GM21717 (cell line): ENCODE results near the gene SNX25.
"Not testable (repeated sequence)": the region's sequence is repeated elsewhere in the genome, so short reads cannot be mapped to it uniquely, and the experiment has no call there.

Experiments
- ATAC-seq: cut with Tn5 transposase; IDR thresholded peaks from one replicate; pipeline ENCODE4 v1.9.1; 2021; ENCODE audit warnings: mild to moderate bottlenecking, moderate library complexity; ENCODE audit not compliant: unreplicated experiment

The SNX25 gene

DNA sequence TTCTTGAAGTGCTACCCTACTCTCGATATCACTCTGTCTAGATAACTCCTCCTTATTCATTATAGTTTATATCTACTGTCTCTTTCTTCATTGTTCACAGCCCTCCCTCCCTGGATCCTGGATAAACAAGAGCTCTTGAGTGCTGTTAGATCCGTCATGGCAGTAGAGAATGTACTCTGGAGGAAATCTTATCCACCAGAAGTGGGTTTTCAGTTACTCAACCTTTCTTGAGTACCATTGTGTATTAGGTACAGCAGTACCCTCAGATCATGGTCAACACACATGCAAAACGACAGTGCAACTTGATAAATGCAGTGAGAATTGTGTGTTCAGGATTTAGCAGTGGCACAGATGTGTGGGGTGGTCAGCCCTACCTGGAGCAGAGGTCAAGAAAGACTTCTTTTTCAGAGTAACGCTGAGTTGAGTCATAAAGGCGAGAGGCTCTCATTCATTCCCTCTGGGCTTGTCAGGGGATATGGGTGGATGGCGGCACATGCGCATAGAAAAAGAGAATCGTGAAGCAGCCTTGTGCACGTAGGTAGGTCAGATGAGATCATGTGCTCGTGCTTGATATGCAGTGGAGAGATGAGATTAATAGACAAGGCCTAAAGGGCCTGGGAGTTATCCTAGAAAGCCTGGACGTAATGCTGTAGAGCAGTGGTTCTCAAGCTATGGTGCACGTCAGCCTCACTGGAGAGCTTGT lies 89.5 kb downstream of the SNX25 start:
- ATAC-seq: no peak

- no peak for ATAC-seq
These were observed 95.1 kb downstream of the SNX25 start for GRCh38 chr4:185304541-185304940.

- peak; percentile 42 for ATAC-seq
These were observed 95.7 kb downstream of the SNX25 start for GRCh38 chr4:185304944-185305690.

- no peak for ATAC-seq
These were observed 96.6 kb downstream of the SNX25 start for GRCh38 chr4:185305979-185306442.

DNA sequence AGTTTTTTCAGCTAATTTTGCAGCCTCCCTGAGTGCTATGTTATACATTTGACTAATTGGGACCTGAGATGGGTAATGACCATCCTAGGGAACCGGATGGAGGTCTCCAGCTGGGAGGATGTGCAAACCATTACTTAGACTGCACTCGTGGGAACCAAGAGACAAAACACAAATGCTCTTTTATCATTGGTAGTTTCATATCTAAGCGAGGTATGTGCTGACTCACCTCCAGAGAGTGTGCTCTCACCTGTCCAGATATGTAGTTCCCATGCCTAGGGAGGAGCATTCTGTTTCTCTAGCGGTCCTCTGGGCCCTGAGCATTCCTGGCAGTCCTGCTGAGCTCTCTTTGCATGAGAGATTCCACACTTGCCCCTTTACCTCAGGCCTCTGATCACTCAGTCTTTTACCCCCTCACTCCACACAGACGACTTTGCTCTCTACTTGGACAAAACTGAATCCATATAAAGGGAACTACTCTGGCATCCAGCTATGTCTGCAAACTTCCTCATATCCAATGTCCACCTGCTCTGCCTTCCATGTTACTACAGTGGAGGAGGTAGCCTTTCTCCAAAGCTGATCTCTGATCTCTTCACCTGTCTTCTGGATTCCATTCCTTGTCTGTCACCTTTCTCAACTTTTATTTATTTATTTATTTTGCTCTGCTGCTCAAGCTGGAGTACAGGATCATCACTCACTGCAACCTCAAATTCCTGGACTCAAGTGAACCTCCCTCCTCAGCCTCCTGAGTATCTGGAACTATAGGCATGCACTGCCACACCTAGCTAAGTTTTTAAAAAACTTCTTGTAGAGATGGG lies 97.9 kb downstream of the SNX25 start:
- ATAC-seq: peak; percentile 78

DNA sequence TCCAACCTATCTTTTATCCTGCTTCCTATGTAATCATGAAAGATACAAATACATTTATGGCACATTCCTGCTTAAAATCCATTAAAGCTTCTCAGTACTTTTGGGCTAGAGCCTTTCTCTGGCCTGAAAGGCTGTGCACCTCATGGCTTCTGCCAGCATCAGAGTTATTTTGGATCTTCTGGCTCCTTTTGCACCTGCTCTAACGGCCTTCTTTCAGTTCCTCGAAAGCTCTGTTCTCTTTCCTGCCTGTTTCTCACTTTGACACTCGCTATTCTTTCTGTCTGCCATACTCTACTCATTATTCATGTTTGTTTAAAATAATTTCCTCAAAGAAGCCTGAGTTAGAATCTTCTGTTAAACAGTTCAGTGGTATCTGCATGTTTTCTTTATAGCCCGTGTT lies 100.4 kb downstream of the SNX25 start:
- peak; percentile 58 for ATAC-seq

- ATAC-seq: peak; percentile 34
These were observed 101.9 kb downstream of the SNX25 start for GRCh38 chr4:185311113-185311888.

- ATAC-seq: no peak
These were observed 103.3 kb downstream of the SNX25 start for GRCh38 chr4:185312699-185313098.

DNA sequence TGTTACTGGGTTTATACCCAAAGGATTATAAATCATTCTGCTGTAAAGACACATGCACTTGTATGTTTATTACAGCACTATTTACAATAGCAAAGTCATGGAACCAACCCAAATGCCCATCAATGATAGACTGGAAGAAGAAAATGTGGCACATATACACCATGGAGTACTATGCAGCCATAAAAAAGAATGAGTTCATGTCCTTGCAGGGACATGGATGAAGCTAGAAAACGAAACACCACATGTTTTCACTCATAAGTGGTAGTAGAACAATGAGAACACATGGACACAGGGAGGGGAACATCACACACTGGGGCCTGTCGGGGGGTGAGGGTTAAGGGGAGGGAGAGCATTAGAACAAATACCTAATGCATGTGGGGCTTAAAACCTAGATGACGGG lies 108.1 kb downstream of the SNX25 start:
- ATAC-seq: not testable (repeated sequence)

GRCh38 chr4:185317880-185318279 lies 108.5 kb downstream of the SNX25 start:
- no peak for ATAC-seq

- ATAC-seq: no peak
These were observed 109.3 kb downstream of the SNX25 start for GRCh38 chr4:185318679-185319078.

DNA sequence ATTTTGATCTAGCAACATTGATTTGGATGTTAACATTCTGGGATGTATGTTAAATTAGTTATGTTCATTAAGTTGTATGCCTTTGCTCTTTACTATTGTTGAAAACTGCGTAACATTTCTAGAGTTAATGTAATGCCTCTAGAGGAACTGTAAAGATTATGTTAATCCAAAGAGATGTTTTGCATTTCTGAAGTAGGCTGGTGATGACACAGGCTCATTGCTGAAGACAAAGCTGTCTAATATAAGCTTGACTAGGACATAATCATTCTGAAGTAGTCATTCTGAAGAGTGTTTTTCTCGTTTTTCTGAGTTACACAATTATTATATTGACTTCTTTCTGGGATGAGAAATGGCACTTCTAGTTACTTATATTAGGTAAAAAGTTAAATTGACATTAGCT lies 113.4 kb downstream of the SNX25 start:
- no peak for ATAC-seq

- ATAC-seq: no peak
These were observed 114.2 kb downstream of the SNX25 start for GRCh38 chr4:185323606-185324005.

GRCh38 chr4:185324361-185324760 lies 115.0 kb downstream of the SNX25 start:
- not testable (repeated sequence) for ATAC-seq

GRCh38 chr4:185325721-185326120 lies 116.3 kb downstream of the SNX25 start:
- not testable (repeated sequence) for ATAC-seq

- ATAC-seq: no peak
These were observed 119.2 kb downstream of the SNX25 start for GRCh38 chr4:185328586-185328985.

- not testable (repeated sequence) for ATAC-seq
These were observed 120.6 kb downstream of the SNX25 start for GRCh38 chr4:185329879-185330510.

GRCh38 chr4:185332575-185333464 lies 123.4 kb downstream of the SNX25 start:
- peak; percentile 84 for ATAC-seq

DNA sequence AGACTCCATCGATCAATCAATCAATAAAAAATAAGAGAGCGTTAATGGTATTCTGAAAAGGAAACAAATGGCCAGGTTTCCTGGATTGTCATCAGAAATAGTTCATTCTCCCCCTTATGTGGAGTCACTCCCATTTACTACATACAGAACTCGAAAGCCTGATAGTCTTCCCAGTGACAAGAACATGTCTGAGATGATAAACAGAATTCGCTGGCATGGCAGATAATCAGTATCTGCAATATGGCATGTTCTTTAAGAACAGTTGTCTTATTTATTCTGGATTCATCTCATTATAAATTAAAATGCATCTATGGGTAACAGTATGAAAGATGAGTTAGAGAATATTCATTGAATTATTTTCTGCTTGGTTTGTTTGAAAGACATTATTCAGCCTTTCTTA lies 124.9 kb downstream of the SNX25 start:
- ATAC-seq: no peak
